RWPE2 (cell line): ENCODE measurements around the gene DUSP10.

ENCODE experiments used
- ATAC-seq: fragments of 200-7000 bp; cut with Tn5 transposase; 3 replicates; pipeline ENCODE4 v1.9.1; 2021; ENCODE audit warnings: low read depth
- DNase-seq: peaks from one replicate; pipeline ENCODE4 v3.0.0-alpha.2; 2020; ENCODE audit warnings: low spot score
- H3K27ac ChIP-seq: fragments of 450-650 bp; 2 replicates; pipeline ENCODE4 v1.5.1; 2017; ENCODE audit warnings: mild to moderate bottlenecking; ENCODE audit not compliant: poor library complexity, severe bottlenecking
- H3K27me3 ChIP-seq: fragments of 250-450 bp; sonication (Bioruptor Pico); 2 replicates; pipeline ENCODE4 v1.5.1; 2021; ENCODE audit warnings: mild to moderate bottlenecking, moderate library complexity; ENCODE audit not compliant: insufficient read depth, poor library complexity, severe bottlenecking
- H3K36me3 ChIP-seq: fragments of 250-450 bp; sonication (Bioruptor Pico); 2 replicates; pipeline ENCODE4 v1.5.1; 2020; ENCODE audit warnings: low read depth, mild to moderate bottlenecking, moderate library complexity
- H3K4me1 ChIP-seq: fragments of 250-450 bp; sonication (Bioruptor Pico); 2 replicates; pipeline ENCODE4 v1.5.1; 2021; ENCODE audit warnings: mild to moderate bottlenecking, moderate library complexity; ENCODE audit not compliant: insufficient read depth, poor library complexity, severe bottlenecking
- H3K4me3 ChIP-seq: fragments of 250-450 bp; sonication (Bioruptor Pico); 2 replicates; pipeline ENCODE4 v1.5.1; 2021; ENCODE audit warnings: mild to moderate bottlenecking, moderate library complexity; ENCODE audit not compliant: severe bottlenecking
- H3K9me3 ChIP-seq: fragments of 250-450 bp; sonication (Bioruptor Pico); 2 replicates; pipeline ENCODE4 v1.5.1; 2021; ENCODE audit warnings: mild to moderate bottlenecking, moderate library complexity; ENCODE audit not compliant: severe bottlenecking
- CTCF ChIP-seq: fragments of 450-650 bp; IDR thresholded peaks from one replicate; pipeline ENCODE4 v1.5.1; 2017; ENCODE audit warnings: mild to moderate bottlenecking, moderate library complexity; ENCODE audit not compliant: poor library complexity, severe bottlenecking

DUSP10 gene

DNA sequence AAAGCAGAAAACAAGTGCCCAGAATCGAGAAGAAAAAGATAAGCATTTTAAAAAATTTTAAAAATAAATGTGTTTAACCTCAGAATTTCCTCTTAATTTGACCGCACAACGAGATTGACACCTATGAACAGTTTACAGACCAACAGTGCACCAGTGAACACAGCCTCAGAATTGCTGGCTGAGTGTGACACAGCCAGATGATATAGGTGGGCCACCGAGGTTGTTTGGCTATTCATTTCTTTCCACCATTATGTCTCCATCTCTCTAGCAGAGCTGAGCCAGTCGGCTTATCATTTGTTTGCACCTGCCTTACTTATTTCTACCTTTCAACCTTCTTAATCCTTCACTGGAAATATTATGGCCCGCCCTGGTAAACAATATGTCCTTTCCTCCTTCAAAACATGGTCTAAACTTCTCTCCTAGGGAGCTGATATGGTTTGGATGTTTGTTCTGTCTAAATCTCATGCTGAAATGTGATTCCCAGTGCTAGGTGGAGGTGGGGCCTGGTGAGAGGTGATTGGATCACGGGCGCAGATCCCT is 86.1 kb downstream of the DUSP10 start:
- Histone ChIP-seq H3K4me3 (no peak overlapping the region), H3K4me1 (no peaks in the 10 kb centered on the region), H3K36me3 (no peaks in the 10 kb centered on the region), H3K27me3 (no peaks in the 10 kb centered on the region), H3K27ac (no peak overlapping the region), H3K9me3 (no peaks in the 10 kb centered on the region)
- DNase-seq (no peak), ATAC-seq (no peak)
- no peak for TF ChIP-seq CTCF
